Endothelial cell of umbilical vein (primary cell): ENCODE measurements around the gene ZDHHC11B. TPM values are rescaled to one million over a fixed set of nuclear protein-coding genes. Genes with fewer than 3 reads are reported as not detected.

Experiments
- BruUV-seq: library from RNA; stranded (reverse); fragments of 400-500 nt; replicated peaks from 2 replicates; lab custom pipeline; 2021; lab: Mats Ljungman, UMichigan
- CTCF ChIA-PET: fragments of 300-600, 350-600 bp; sonication (Branson Sonifier 250); formaldehyde crosslinking; loops from one replicate; lab custom pipeline; 2021; ENCODE audit warnings: antibody characterized with exemption, inconsistent platforms; lab: Charles Lee
- POLR2A ChIA-PET: fragments of 300-600, 350-600 bp; sonication (Branson Sonifier 250); formaldehyde crosslinking; loops from one replicate; lab custom pipeline; 2021; ENCODE audit warnings: antibody characterized with exemption, inconsistent platforms; lab: Charles Lee
- DNase-seq: peaks from one replicate; pipeline ENCODE4 v3.0.0-alpha.2; 2011; ENCODE audit warnings: low read depth, low spot score
- FAIRE-seq: peaks from 2 replicates; lab custom pipeline; 2011; peaks lifted over from hg19 to GRCh38; lab: Jason Lieb, UNC
- H2AFZ ChIP-seq: 2 replicates; pipeline ENCODE4 v1.6.0; 2012; ENCODE audit warnings: low read depth, low read length, control low read depth, inconsistent platforms
- H3K27ac ChIP-seq: 2 replicates; pipeline ENCODE4 v1.5.1; 2011; ENCODE audit warnings: low read depth, mild to moderate bottlenecking, control low read depth, low read length, moderate library complexity; ENCODE audit not compliant: insufficient read depth
- H3K27me3 ChIP-seq, 2 experiments: 2 replicates each; pipeline versions ENCODE4 v1.6.0 to v1.6.1; 2011; ENCODE audit warnings: low read length in 2 of 2, mixed read lengths in 1 of 2; ENCODE audit not compliant: control insufficient read depth in 2 of 2, insufficient read depth in 2 of 2
- H3K36me3 ChIP-seq, 2 experiments: 2 replicates in 1 of 2; 3 replicates in 1 of 2; pipeline ENCODE4 v1.5.1; 2011; ENCODE audit warnings: low read length in 2 of 2, mild to moderate bottlenecking in 1 of 2, moderate library complexity in 1 of 2; ENCODE audit not compliant: control insufficient read depth in 2 of 2, insufficient read depth in 2 of 2; ENCODE audit errors: extremely low read depth in 1 of 2
- H3K4me1 ChIP-seq: 3 replicates; pipeline ENCODE4 v1.5.1; 2011; ENCODE audit warnings: mild to moderate bottlenecking, low read length; ENCODE audit not compliant: control insufficient read depth, insufficient read depth; ENCODE audit errors: extremely low read depth
- H3K4me2 ChIP-seq: 2 replicates; pipeline ENCODE4 v1.6.1; 2011; ENCODE audit warnings: low read length, control low read depth, mixed read lengths; ENCODE audit not compliant: insufficient read depth
- H3K4me3 ChIP-seq, 3 experiments: fragments of 200-600 bp in 1 of 3; sonication (generic), shearing (Covaris generic) in 1 of 3; replicated peaks in 1 of 3; 2 replicates each; pipeline ENCODE4 v1.5.1; 2011 to 2016; ENCODE audit warnings: control low read depth in 3 of 3, low read length in 3 of 3, mild to moderate bottlenecking in 2 of 3, inconsistent platforms in 1 of 3, low read depth in 1 of 3, moderate library complexity in 1 of 3; ENCODE audit not compliant: insufficient read depth in 1 of 3
- H3K79me2 ChIP-seq: 2 replicates; pipeline ENCODE4 v1.6.0; 2012; ENCODE audit warnings: low read length, inconsistent platforms; ENCODE audit not compliant: control insufficient read depth, insufficient read depth
- H3K9ac ChIP-seq: replicated peaks from 2 replicates; pipeline ENCODE3; 2011; ENCODE audit warnings: low read length, control low read depth; ENCODE audit not compliant: insufficient read depth; ENCODE audit errors: extremely low read depth
- H3K9me1 ChIP-seq: replicated peaks from 3 replicates; pipeline ENCODE4 v1.6.0; 2011; ENCODE audit warnings: mild to moderate bottlenecking, low read length; ENCODE audit not compliant: control insufficient read depth, insufficient read depth; ENCODE audit errors: extremely low read depth
- H3K9me3 ChIP-seq: replicated peaks from 2 replicates; pipeline ENCODE4 v1.5.1; 2012; ENCODE audit warnings: low read length, inconsistent platforms; ENCODE audit not compliant: control insufficient read depth, insufficient read depth
- H4K20me1 ChIP-seq: replicated peaks from 2 replicates; pipeline ENCODE3; 2011; ENCODE audit warnings: mild to moderate bottlenecking, low read length; ENCODE audit not compliant: control insufficient read depth, insufficient read depth; ENCODE audit errors: extremely low read depth
- CTCF ChIP-seq, 2 donors: IDR thresholded peaks; 1 replicate in 1 of 2; 2 replicates in 1 of 2; pipeline ENCODE4 v1.5.1; 2011; ENCODE audit warnings: low read length in 2 of 2, mild to moderate bottlenecking in 2 of 2, moderate library complexity in 2 of 2, control low read depth in 1 of 2, inconsistent platforms in 1 of 2, low read depth in 1 of 2; ENCODE audit not compliant: insufficient read depth in 1 of 2; ENCODE audit errors: extremely low read depth in 1 of 2
- EZH2 ChIP-seq: IDR thresholded peaks from 2 replicates; pipeline ENCODE4 v1.6.1; 2012; ENCODE audit warnings: borderline replicate concordance, low read depth, mild to moderate bottlenecking, moderate library complexity, low read length, inconsistent platforms; ENCODE audit not compliant: severe bottlenecking
- FOS ChIP-seq: IDR thresholded peaks from 2 replicates; pipeline ENCODE4 v1.6.1; 2011; ENCODE audit warnings: mild to moderate bottlenecking, low read length, moderate library complexity, borderline replicate concordance; ENCODE audit not compliant: insufficient read depth
- GATA2 ChIP-seq: IDR thresholded peaks from 2 replicates; pipeline ENCODE4 v1.7.0; 2011; ENCODE audit warnings: low read depth, mild to moderate bottlenecking, moderate library complexity, mixed read lengths, low read length; ENCODE audit not compliant: insufficient read length, insufficient read depth
- JUN ChIP-seq: IDR thresholded peaks from 2 replicates; pipeline ENCODE4 v1.6.1; 2011; ENCODE audit warnings: borderline replicate concordance, low read depth; ENCODE audit not compliant: insufficient read length, insufficient read depth
- MAX ChIP-seq: IDR thresholded peaks from 2 replicates; pipeline ENCODE4 v1.6.1; 2011; ENCODE audit not compliant: insufficient read depth, insufficient read length
- MYC ChIP-seq: IDR thresholded peaks from one replicate; pipeline ENCODE4 v1.6.1; 2011; ENCODE audit warnings: mild to moderate bottlenecking, low read depth, low read length
- POLR2A ChIP-seq: IDR thresholded peaks from 2 replicates; pipeline ENCODE4 v1.6.1; 2012; ENCODE audit warnings: low read depth, mild to moderate bottlenecking, control low read depth, low read length
- POLR2AphosphoS5 ChIP-seq: IDR thresholded peaks from 2 replicates; pipeline ENCODE4 v1.6.1; 2012; ENCODE audit warnings: low read depth, mild to moderate bottlenecking, control low read depth, low read length, moderate library complexity; ENCODE audit not compliant: insufficient read depth
- dilution Hi-C: fragments of 300-500 bp; cut with MboI; formaldehyde crosslinking; loops from one replicate; pipeline ENCODE4 v1.15.0; 2019; ENCODE audit warnings: low sequenced_read_pairs; ENCODE audit not compliant: extremely low pct_ligation_motif_present
- intact Hi-C: fragments of 100-400 bp; cut with micrococcal nuclease; formaldehyde crosslinking; loops from one replicate; pipeline ENCODE4 v1.10.0; 2022
- polyA plus RNA-seq, 4 experiments: library from polyadenylated mRNA; depleted of rRNA in 3 of 4; stranded (reverse) in 3 of 4; unstranded in 1 of 4; fragments of >200 nt; gene quantifications; 2 replicates each; pipeline versions ENCODE4 v1.2.1 to v1.2.3, GENCODE V29; 2011 to 2012; ENCODE audit warnings: missing spikeins in 1 of 4
- total RNA-seq: library from RNA; stranded (reverse); gene quantifications from 2 replicates; pipeline ENCODE4 v1.2.3, GENCODE V29; 2021

ZDHHC11B gene
- total and polyA plus RNA-seq, 2 donors (not counting 3 experiments of a cell fraction or from before 2014, with no cell fraction given): not detected

DNA sequence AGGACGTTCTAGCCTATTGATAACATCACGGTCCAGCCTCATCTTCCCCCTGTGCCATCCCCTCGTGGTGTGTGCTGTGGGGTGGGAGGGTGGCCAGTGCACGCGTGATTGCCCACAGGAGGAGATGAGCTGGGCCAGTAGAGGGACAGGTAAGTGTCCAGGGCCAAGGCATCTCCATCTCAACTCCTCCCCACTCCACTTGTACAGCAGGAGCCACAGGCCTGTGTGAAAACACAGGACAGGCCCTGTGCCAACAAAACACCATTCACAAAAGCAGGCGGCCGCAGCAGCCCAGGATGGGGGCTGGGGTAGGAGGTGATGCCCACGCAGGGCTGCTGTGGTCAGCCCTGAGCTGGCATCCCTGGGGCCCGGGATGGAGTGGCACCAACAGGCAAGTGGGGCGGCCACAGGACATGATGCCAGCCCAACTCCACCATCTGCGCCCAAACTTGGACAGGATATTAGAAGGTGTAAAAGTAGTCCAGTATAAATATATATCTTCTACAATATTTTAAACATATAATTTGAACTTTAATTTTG, 124.0 kb downstream of the ZDHHC11B start:
- H3K9me1 ChIP-seq: no peaks in the 10 kb centered on the region
- no peak overlapping the region for H3K4me3 ChIP-seq
- H2AFZ ChIP-seq: no peak overlapping the region
- peaks cover 0 to 2% of the 10 kb centered on the region in 2 experiments for H3K36me3 ChIP-seq
- H4K20me1 ChIP-seq: no peaks in the 10 kb centered on the region
- ChIA-PET POLR2A (no interaction called here), CTCF (interaction anchor here (1.4 kb wide), 1 partner anchor 9 kb away, joined by 3 read pairs; no protein-coding TSS in a partner anchor)
- BruUV-seq: no TSS peak
- no peak overlapping the region for H3K27ac ChIP-seq
- no peaks in the 10 kb centered on the region for H3K27me3 ChIP-seq
- no peak for DNase-seq
- intact Hi-C loops (no loop called here), dilution Hi-C loops (no loop called here)
- no peaks in the 10 kb centered on the region for H3K79me2 ChIP-seq
- H3K4me1 ChIP-seq: peaks cover 10% of the 10 kb centered on the region
- H3K4me2 ChIP-seq: no peak overlapping the region
- H3K9ac ChIP-seq: no peak overlapping the region
- no peaks in the 10 kb centered on the region for H3K9me3 ChIP-seq
- TF ChIP-seq MAX (no peak), JUN (no peak), MYC (no peak), POLR2A (no peak), CTCF (IDR thresholded peaks at IDR 0.05; ENCODE audit: extremely low read depth in 1 of 2, insufficient read depth in 1 of 2, low read depth in 1 of 2, low read length in 2 of 2) (no peak), POLR2AphosphoS5 (no peak), FOS (no peak), EZH2 (no peak), GATA2 (no peak)
- FAIRE-seq: no peak

Other genes with a start within 250 kb of the ZDHHC11B start
- gene CEP72, start 172.4 kb downstream of the ZDHHC11B start, total RNA-seq: 9.5 and 9.6 TPM in 2 replicates
- gene CEP72, start 172.4 kb downstream of the ZDHHC11B start, polyA plus RNA-seq: 2.5 and 2.9 TPM in 2 replicates
- 0.07 and 0.09 TPM in 2 replicates for gene TPPP, start 91.4 kb downstream of the ZDHHC11B start, total RNA-seq
- gene TPPP, start 91.4 kb downstream of the ZDHHC11B start, polyA plus RNA-seq: 0.04 and 0.08 TPM in 2 replicates
- 2.1 and 4.4 TPM in 2 replicates for gene ZDHHC11, start 66.3 kb upstream of the ZDHHC11B start, total RNA-seq
- gene ZDHHC11, start 66.3 kb upstream of the ZDHHC11B start, polyA plus RNA-seq: 0.35 and 1.3 TPM in 2 replicates
- gene BRD9, start 108.1 kb upstream of the ZDHHC11B start, total RNA-seq: 58.5 and 67.6 TPM in 2 replicates
- 14.7 and 17.6 TPM in 2 replicates for gene BRD9, start 108.1 kb upstream of the ZDHHC11B start, polyA plus RNA-seq
- 32.9 and 39.0 TPM in 2 replicates for gene TRIP13, start 108.2 kb upstream of the ZDHHC11B start, total RNA-seq
- 14.9 and 17.4 TPM in 2 replicates for gene TRIP13, start 108.2 kb upstream of the ZDHHC11B start, polyA plus RNA-seq
- not detected in 2 replicates for gene NKD2, start 224.1 kb upstream of the ZDHHC11B start, total RNA-seq
- gene NKD2, start 224.1 kb upstream of the ZDHHC11B start, polyA plus RNA-seq: 0.03 and 0.08 TPM in 2 replicates